A549 (cell line): ENCODE results near the gene EIF4E.

Experiments
- CTCF ChIP-seq: fragments of >200 bp; sonication (Bioruptor Twin); formaldehyde crosslinking; IDR thresholded peaks from 3 replicates; pipeline ENCODE4 v1.5.1; 2016
- POLR2A ChIP-seq: IDR thresholded peaks from 2 replicates; pipeline ENCODE4 v1.6.1; 2012; ENCODE audit warnings: mild to moderate bottlenecking, low read length
- RFX5 ChIP-seq: fragments of 450-650 bp; IDR thresholded peaks from 2 replicates; pipeline ENCODE4 v1.7.1; 2014; ENCODE audit warnings: antibody characterized with exemption, mild to moderate bottlenecking, moderate library complexity

- TF ChIP-seq CTCF (no peak), RFX5 (no peak), POLR2A (no peak)
These were observed 29.1 kb upstream of the EIF4E start for GRCh38 chr4:98958065-98958464.
